GM19025 (cell line): ENCODE measurements around the gene PTCRA.
A peak's percentile ranks its signal among the peaks of the same experiment; 100 is the strongest.
"Not testable (repeated sequence)": the region's sequence is repeated elsewhere in the genome, so short reads cannot be mapped to it uniquely, and the experiment has no call there.

Experiments
- ATAC-seq: cut with Tn5 transposase; IDR thresholded peaks from one replicate; pipeline ENCODE4 v1.9.1; 2021; ENCODE audit warnings: mild to moderate bottlenecking, low read depth, moderate library complexity; ENCODE audit not compliant: unreplicated experiment

Gene PTCRA, protein sequence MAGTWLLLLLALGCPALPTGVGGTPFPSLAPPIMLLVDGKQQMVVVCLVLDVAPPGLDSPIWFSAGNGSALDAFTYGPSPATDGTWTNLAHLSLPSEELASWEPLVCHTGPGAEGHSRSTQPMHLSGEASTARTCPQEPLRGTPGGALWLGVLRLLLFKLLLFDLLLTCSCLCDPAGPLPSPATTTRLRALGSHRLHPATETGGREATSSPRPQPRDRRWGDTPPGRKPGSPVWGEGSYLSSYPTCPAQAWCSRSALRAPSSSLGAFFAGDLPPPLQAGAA

GRCh38 chr6:42915732-42916131 is at the start of gene PTCRA:
Gene PTCRA (plus strand): TSS chr6:42916053. CDS start chr6:42916070, 17 bp downstream.
- ATAC-seq = no peak

- no peak for ATAC-seq
Measured at GRCh38 chr6:42870145-42870936, 45.5 kb upstream of the PTCRA start.

DNA sequence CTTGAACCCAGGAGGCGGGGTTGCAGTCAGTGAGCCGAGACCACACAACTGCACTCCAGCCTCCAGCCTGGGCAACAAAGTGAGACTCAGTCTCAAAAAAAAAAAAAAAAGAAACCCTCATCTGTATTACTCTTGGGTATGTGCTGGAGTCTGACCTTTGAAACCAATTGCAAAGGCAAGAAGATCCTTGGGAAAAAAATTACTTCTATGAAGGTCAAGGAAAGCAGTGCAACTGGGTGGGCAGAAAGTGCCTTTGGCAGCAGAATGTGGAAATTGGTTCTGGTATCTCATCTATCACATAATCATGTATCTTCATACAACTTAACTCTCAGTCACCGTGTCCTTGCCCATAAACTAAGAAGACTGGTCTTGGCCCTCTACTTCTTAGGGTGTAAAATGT is 44.1 kb upstream of the PTCRA start:
- ATAC-seq = no peak

DNA sequence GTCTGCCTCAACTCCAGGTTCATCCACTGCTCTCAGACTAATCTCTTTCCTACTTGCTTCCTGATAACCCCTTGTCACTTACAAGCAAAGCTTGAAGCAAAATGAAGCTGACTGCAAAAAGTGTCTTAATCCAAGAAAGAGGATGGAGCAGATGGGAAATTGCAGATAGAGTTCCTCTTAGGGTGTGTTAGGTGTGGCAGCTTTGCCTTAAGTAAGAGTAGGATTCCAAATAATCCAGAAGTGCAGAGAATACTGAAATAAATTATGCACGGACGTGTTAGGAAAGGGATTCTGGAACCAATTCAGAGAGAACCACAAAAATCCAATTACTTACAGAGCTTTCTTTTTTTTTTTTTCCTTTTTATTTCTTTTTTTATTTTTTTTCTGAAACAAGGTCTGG is 42.5 kb upstream of the PTCRA start:
- ATAC-seq = no peak

DNA sequence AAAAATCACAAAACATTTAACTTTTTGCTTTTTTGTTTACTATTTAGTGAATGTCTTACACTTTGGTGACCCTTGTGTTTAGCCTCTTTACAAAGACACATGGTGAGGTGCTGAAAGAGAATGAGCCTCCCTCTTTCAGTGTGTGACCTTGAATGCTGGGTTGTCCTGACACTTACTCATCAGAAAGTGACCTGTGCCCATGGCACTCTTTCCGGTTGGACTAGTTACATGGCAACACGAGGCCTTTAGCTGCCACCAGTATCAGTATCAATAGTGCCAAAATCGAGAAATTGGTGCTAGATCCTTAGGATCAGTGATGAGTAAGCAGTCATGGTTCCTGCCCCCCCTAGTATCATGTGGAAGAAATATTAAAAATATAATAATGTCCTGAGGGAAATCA is 38.2 kb upstream of the PTCRA start:
- ATAC-seq = no peak

- ATAC-seq = peak; percentile 87
Measured at GRCh38 chr6:42879372-42880239, 36.2 kb upstream of the PTCRA start, which contains the start of gene RPL7L1. Gene RPL7L1 (plus strand): TSS chr6:42879616. CDS start chr6:42879911, 295 bp downstream.

DNA sequence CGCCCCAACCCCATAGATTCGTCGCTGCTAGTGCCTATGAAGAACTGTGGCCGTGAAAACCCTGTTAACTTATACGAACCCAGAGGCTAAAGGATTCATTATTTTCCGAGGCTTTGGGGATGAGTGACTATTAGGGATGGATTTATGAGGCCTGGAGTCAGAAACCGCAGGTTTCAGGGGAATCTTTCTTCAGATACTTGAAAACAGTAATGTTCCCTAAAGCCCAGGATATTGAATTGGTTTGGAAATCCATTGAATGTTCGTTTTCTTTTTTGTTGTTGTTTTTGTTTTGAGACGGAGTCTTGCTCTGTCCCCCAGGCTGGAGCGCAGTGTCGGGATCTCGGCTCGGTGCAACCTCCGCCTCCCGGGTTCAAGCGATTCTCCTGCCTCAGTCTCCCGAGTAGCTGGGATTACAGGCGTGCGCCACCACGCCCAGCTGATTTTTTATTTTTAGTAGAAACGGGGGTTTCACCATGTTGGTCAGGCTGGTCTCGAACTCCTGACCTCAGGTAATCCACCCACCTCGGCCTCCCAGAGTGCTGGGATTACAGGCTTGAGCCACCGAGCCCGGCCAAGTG is 35.5 kb upstream of the PTCRA start:
- not testable (repeated sequence) for ATAC-seq

DNA sequence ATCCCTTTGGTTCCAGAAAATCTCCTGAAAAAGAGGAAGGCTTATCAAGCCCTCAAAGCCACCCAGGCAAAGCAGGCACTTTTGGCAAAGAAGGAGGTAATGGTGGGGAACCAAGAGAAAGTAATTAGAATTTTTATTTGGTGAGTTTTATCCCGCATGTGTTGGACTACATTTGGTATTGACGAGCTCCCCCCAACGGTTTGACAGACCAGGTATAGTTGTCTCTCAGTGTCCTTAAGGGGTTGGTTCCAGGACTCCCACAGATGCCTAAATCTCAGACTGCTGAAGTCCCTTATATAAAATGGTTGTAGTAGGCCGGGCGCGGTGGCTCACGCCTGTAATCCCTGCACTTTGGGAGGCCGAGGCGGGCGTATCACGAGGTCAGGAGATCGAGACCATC is 35.0 kb upstream of the PTCRA start:
- ATAC-seq = not testable (repeated sequence)

GRCh38 chr6:42885702-42886101 is 30.2 kb upstream of the PTCRA start:
- no peak for ATAC-seq

GRCh38 chr6:42888201-42888600 is 27.7 kb upstream of the PTCRA start:
- not testable (repeated sequence) for ATAC-seq

- no peak for ATAC-seq
Measured at GRCh38 chr6:42889815-42890214, 26.0 kb upstream of the PTCRA start.

- ATAC-seq = peak; percentile 91
Measured at GRCh38 chr6:42890311-42891198, 25.3 kb upstream of the PTCRA start.

DNA sequence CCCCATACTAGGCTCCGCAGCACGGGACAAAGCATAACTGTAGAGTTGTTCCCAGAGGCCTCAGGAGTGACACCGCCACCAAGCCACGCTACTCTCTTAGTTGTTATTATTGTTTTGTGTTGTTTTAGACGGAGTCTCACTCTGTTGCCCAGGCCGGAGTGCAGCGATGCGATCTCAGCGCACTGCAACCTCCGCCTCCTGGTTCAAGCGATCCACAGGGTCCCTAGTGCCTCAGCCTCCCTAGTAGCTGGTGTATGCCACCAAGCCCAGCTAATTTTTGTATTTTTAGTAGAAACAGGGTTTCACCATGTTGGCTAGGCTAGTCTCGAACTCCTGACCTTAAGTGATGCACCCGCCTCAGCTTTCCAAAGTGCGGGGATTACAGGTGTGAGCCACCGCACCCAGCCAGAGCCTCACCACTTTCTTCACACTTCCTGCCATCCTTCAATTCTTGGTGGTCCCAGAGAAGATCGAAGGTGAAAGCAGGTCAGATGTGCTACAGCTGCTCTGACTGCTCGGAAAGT is 24.6 kb upstream of the PTCRA start:
- ATAC-seq = no peak

GRCh38 chr6:42894041-42894828 is 21.6 kb upstream of the PTCRA start:
- not testable (repeated sequence) for ATAC-seq

DNA sequence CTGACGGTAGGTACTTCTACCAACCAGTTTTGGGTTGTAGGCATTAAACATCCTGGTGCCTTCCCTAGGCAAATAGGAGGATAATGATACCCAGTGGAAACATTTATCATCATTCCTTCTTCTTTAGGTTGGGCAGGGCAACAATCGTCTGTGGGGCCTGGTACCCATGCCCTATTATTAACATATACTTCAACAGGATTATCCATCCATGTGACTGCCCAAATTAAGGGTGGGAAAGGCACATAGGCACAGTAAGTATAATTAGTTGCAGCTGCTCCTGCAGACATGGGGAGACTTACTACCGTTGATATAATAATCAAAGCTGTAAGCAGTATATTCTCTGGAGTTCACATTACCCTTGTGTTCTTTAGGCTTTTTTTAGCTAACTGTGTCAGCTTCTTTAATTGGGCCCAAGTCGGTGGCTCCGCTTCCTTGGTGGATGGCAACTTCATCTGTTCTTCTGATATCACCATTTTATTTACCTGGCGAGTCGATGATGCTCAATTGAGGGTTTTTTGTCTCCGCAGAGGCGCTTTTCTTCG is 19.6 kb upstream of the PTCRA start:
- ATAC-seq = no peak

GRCh38 chr6:42898891-42899361 is 16.9 kb upstream of the PTCRA start:
- ATAC-seq = no peak

DNA sequence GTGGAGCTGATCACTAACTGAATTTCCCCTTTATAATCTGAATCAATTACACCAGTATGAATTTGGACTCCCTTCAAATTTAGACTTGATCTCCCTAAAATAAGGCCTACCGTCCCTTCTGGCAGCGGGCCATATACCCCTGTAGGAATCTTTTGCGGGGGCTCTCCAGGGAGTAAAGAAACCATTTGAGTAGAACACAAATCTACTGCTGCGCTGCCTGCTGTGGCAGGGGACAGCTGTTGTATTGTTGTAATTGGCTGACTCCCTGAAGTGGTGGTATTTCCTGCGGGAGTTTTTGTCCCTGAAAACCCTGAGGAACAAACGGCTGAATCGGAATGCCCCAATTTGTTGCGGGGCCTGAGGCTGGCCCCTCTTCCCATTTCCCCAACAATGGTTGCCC is 16.0 kb upstream of the PTCRA start:
- ATAC-seq = no peak

DNA sequence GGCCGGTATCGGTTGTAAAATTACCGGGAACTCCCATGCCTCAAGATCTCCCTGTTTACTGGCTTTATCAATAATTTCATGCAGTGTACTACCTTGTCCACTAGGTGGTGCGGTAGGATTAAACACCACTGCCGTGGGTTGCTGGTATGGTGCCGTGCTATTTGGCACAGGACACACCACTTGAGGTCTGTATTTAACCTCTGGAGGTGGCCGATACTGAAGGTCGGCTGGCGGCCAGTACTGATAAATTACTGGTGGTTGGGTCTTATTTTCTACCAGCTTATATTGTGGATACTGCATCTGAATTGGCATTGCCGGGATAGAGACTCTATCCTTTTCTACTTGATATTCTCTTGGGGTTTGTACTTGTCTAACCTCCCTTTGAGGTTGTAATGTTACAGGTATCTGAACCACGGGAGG is 14.3 kb upstream of the PTCRA start:
- ATAC-seq = no peak
